HG03025 (cell line): ENCODE data around the gene OXSR1.
"Not testable (repeated sequence)": the region's sequence is repeated elsewhere in the genome, so short reads cannot be mapped to it uniquely, and the experiment has no call there.

Source experiments
- ATAC-seq: cut with Tn5 transposase; IDR thresholded peaks from one replicate; pipeline ENCODE4 v1.9.1; 2021; ENCODE audit warnings: mild to moderate bottlenecking, moderate library complexity; ENCODE audit not compliant: unreplicated experiment, low FRiP score

OXSR1 gene

GRCh38 chr3:38141173-38141951 lies 24.0 kb upstream of the OXSR1 start:
- ATAC-seq, result no peak

- no peak for ATAC-seq
These were observed 23.4 kb upstream of the OXSR1 start for GRCh38 chr3:38141952-38142273.

GRCh38 chr3:38142959-38143358 lies 22.4 kb upstream of the OXSR1 start:
- ATAC-seq, result no peak

GRCh38 chr3:38143511-38143910 lies 21.8 kb upstream of the OXSR1 start:
- no peak for ATAC-seq

- ATAC-seq, result no peak
These were observed 18.8 kb upstream of the OXSR1 start for GRCh38 chr3:38146504-38146903.

- no peak for ATAC-seq
These were observed 17.9 kb upstream of the OXSR1 start for GRCh38 chr3:38147421-38147820.

GRCh38 chr3:38148311-38148882 lies 16.9 kb upstream of the OXSR1 start:
- ATAC-seq, result no peak

- ATAC-seq, result no peak
These were observed 15.6 kb upstream of the OXSR1 start for GRCh38 chr3:38149708-38150107.

- ATAC-seq, result no peak
These were observed 14.4 kb upstream of the OXSR1 start for GRCh38 chr3:38150780-38151528.

- no peak for ATAC-seq
These were observed 13.6 kb upstream of the OXSR1 start for GRCh38 chr3:38151667-38152265.

- ATAC-seq, result no peak
These were observed 12.7 kb upstream of the OXSR1 start for GRCh38 chr3:38152609-38153008.

GRCh38 chr3:38153221-38153620 lies 12.1 kb upstream of the OXSR1 start:
- no peak for ATAC-seq

- ATAC-seq, result no peak
These were observed 11.3 kb upstream of the OXSR1 start for GRCh38 chr3:38154033-38154494.

- no peak for ATAC-seq
These were observed 10.6 kb upstream of the OXSR1 start for GRCh38 chr3:38154625-38155255.

- no peak for ATAC-seq
These were observed 9.5 kb upstream of the OXSR1 start for GRCh38 chr3:38155825-38156224.

- no peak for ATAC-seq
These were observed 8.2 kb upstream of the OXSR1 start for GRCh38 chr3:38157117-38157516.

GRCh38 chr3:38157595-38157994 lies 7.7 kb upstream of the OXSR1 start:
- ATAC-seq, result no peak

- no peak for ATAC-seq
These were observed 6.9 kb upstream of the OXSR1 start for GRCh38 chr3:38158472-38158871.

GRCh38 chr3:38160704-38161103 lies 4.6 kb upstream of the OXSR1 start:
- not testable (repeated sequence) for ATAC-seq

GRCh38 chr3:38163117-38163840 lies 2.1 kb upstream of the OXSR1 start:
- no peak for ATAC-seq
